HEK293T (cell line): ENCODE measurements around the gene MAP3K5.

Experiments
- ARNT ChIP-seq: fragments of 450-650 bp; IDR thresholded peaks from 2 replicates; pipeline ENCODE4 v1.6.1; 2017; ENCODE audit warnings: mild to moderate bottlenecking
- BHLHE40 ChIP-seq: fragments of 450-650 bp; IDR thresholded peaks from 2 replicates; pipeline ENCODE4 v1.6.1; 2016; ENCODE audit warnings: mild to moderate bottlenecking, moderate library complexity, borderline replicate concordance
- ELF4 ChIP-seq: fragments of 450-650 bp; IDR thresholded peaks from 2 replicates; pipeline ENCODE4 v1.6.1; 2017; ENCODE audit warnings: antibody characterized with exemption
- FOXA1 ChIP-seq: fragments of 450-650 bp; IDR thresholded peaks from 2 replicates; pipeline ENCODE4 v1.6.1; 2016; ENCODE audit warnings: mild to moderate bottlenecking
- FOXK2 ChIP-seq: fragments of 450-650 bp; IDR thresholded peaks from 2 replicates; pipeline ENCODE4 v1.6.1; 2016; ENCODE audit warnings: mild to moderate bottlenecking
- FOXM1 ChIP-seq: fragments of 450-650 bp; IDR thresholded peaks from 2 replicates; pipeline ENCODE4 v1.6.1; 2017; ENCODE audit warnings: mild to moderate bottlenecking, borderline replicate concordance
- HDGF ChIP-seq: fragments of 450-650 bp; IDR thresholded peaks from 2 replicates; pipeline ENCODE4 v1.6.1; 2017; ENCODE audit warnings: antibody characterized with exemption, borderline replicate concordance
- NFRKB ChIP-seq: fragments of 450-650 bp; IDR thresholded peaks from 2 replicates; pipeline ENCODE4 v1.6.1; 2016; ENCODE audit warnings: mild to moderate bottlenecking, moderate library complexity
- PKNOX1 ChIP-seq: fragments of 450-650 bp; IDR thresholded peaks from 2 replicates; pipeline ENCODE4 v1.6.1; 2016
- SP1 ChIP-seq: fragments of 450-650 bp; IDR thresholded peaks from 2 replicates; pipeline ENCODE4 v1.6.1; 2017
- SUZ12 ChIP-seq: fragments of 450-650 bp; IDR thresholded peaks from 2 replicates; pipeline ENCODE4 v1.6.1; 2016; ENCODE audit warnings: mild to moderate bottlenecking
- TARDBP ChIP-seq: fragments of 450-650 bp; IDR thresholded peaks from 2 replicates; pipeline ENCODE4 v1.6.1; 2016
- ZNF384 ChIP-seq: fragments of 450-650 bp; IDR thresholded peaks from 2 replicates; pipeline ENCODE4 v1.6.1; 2016

DNA sequence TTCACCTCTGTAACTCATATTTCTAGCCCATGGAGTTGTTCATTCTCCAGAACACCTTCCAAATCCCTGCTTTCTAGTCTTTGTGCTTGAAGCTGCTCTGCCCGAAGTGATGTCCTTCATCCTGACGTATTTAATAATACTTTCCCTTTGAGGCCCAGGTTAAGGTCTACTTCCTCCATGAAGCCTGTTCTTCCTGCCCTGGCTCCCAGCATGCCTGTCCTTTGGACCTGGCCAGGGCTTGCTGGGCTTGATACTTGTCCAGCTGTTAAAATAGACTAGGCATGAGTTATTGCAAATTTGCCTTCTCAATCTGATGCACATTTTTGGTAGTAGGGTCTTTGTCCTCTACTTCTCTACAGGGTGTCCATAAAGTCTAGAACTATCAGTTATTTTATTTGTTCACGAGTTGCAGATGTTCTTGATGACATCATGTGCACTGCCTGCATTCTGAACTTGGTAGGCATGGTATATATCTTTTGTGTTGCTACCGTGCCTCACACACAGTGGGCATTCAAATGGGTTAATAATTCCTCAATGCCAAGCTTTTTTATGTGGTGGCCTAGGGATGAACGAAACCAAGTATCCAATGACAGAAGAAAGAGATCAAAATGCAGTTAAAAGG lies 239.0 kb downstream of the MAP3K5 start:
- TF ChIP-seq FOXK2 (no peak), SUZ12 (no peak), TARDBP (no peak), ZNF384 (no peak), FOXA1 (no peak), SP1 (no peak), ARNT (no peak), BHLHE40 (no peak), PKNOX1 (no peak), FOXM1 (no peak), ELF4 (no peak), NFRKB (no peak), HDGF (no peak)
